ENCODE results near the gene SSR3.
"Not testable (repeated sequence)": the region's sequence is repeated elsewhere in the genome, so short reads cannot be mapped to it uniquely, and the experiment has no call there.

The SSR3 gene

GRCh38 chr3:156554842-156555687 is at the start of gene SSR3:
TSS of gene SSR3 (minus strand) at chr3:156555117. CDS start at chr3:156555089, 28 bp downstream.
- DNase-seq (ENCODE audit: low read depth in 1 of 2, low spot score in 1 of 2) = peak; percentile 89 to 100
- no peak for TF ChIP-seq JUND (IDR thresholded peaks at IDR 0.05; ENCODE audit: low read depth)
- in situ Hi-C loops (cut with HindIII; ENCODE audit: low pct_unique_long_range_greater_than_20kb, low sequenced_read_pairs) = no loop called here

GRCh38 chr3:156604064-156604641 is 49.2 kb upstream of the SSR3 start:
- no peak for TF ChIP-seq JUND (IDR thresholded peaks at IDR 0.05; ENCODE audit: low read depth)
- in situ Hi-C loops (cut with HindIII; ENCODE audit: low pct_unique_long_range_greater_than_20kb, low sequenced_read_pairs) = no loop called here
- no peak for DNase-seq (ENCODE audit: low read depth in 1 of 2, low spot score in 1 of 2)

- DNase-seq (ENCODE audit: low read depth in 1 of 2, low spot score in 1 of 2) = no peak
- TF ChIP-seq JUND (IDR thresholded peaks at IDR 0.05; ENCODE audit: low read depth) = no peak
- in situ Hi-C loops (cut with HindIII; ENCODE audit: low pct_unique_long_range_greater_than_20kb, low sequenced_read_pairs) = no loop called here
Measured at GRCh38 chr3:156603379-156604017, 48.6 kb upstream of the SSR3 start.

GRCh38 chr3:156602424-156602823 is 47.5 kb upstream of the SSR3 start:
- TF ChIP-seq JUND (IDR thresholded peaks at IDR 0.05; ENCODE audit: low read depth) = no peak
- no peak for DNase-seq (ENCODE audit: low read depth in 1 of 2, low spot score in 1 of 2)
- in situ Hi-C loops (cut with HindIII; ENCODE audit: low pct_unique_long_range_greater_than_20kb, low sequenced_read_pairs) = no loop called here

GRCh38 chr3:156601497-156601896 is 46.6 kb upstream of the SSR3 start:
- no peak for DNase-seq (ENCODE audit: low read depth in 1 of 2, low spot score in 1 of 2)
- in situ Hi-C loops (cut with HindIII; ENCODE audit: low pct_unique_long_range_greater_than_20kb, low sequenced_read_pairs) = no loop called here
- TF ChIP-seq JUND (IDR thresholded peaks at IDR 0.05; ENCODE audit: low read depth) = no peak

- in situ Hi-C loops (cut with HindIII; ENCODE audit: low pct_unique_long_range_greater_than_20kb, low sequenced_read_pairs) = no loop called here
- no peak for TF ChIP-seq JUND (IDR thresholded peaks at IDR 0.05; ENCODE audit: low read depth)
- no peak for DNase-seq (ENCODE audit: low read depth in 1 of 2, low spot score in 1 of 2)
Measured at GRCh38 chr3:156600834-156601233, 45.9 kb upstream of the SSR3 start.

GRCh38 chr3:156599089-156599874 is 44.4 kb upstream of the SSR3 start:
- DNase-seq (ENCODE audit: low read depth in 1 of 2, low spot score in 1 of 2) = peak in 1 of 2 experiments; percentile 29
- in situ Hi-C loops (cut with HindIII; ENCODE audit: low pct_unique_long_range_greater_than_20kb, low sequenced_read_pairs) = no loop called here
- TF ChIP-seq JUND (IDR thresholded peaks at IDR 0.05; ENCODE audit: low read depth) = no peak

GRCh38 chr3:156598413-156598812 is 43.5 kb upstream of the SSR3 start:
- DNase-seq (ENCODE audit: low read depth in 1 of 2, low spot score in 1 of 2) = no peak
- no peak for TF ChIP-seq JUND (IDR thresholded peaks at IDR 0.05; ENCODE audit: low read depth)
- in situ Hi-C loops (cut with HindIII; ENCODE audit: low pct_unique_long_range_greater_than_20kb, low sequenced_read_pairs) = no loop called here

GRCh38 chr3:156594219-156594683 is 39.3 kb upstream of the SSR3 start:
- no peak for DNase-seq (ENCODE audit: low read depth in 1 of 2, low spot score in 1 of 2)
- TF ChIP-seq JUND (IDR thresholded peaks at IDR 0.05; ENCODE audit: low read depth) = no peak
- in situ Hi-C loops (cut with HindIII; ENCODE audit: low pct_unique_long_range_greater_than_20kb, low sequenced_read_pairs) = no loop called here

- in situ Hi-C loops (cut with HindIII; ENCODE audit: low pct_unique_long_range_greater_than_20kb, low sequenced_read_pairs) = no loop called here
- no peak for DNase-seq (ENCODE audit: low read depth in 1 of 2, low spot score in 1 of 2)
- TF ChIP-seq JUND (IDR thresholded peaks at IDR 0.05; ENCODE audit: low read depth) = no peak
Measured at GRCh38 chr3:156593814-156594213, 38.9 kb upstream of the SSR3 start.

- DNase-seq (ENCODE audit: low read depth in 1 of 2, low spot score in 1 of 2); in situ Hi-C loops (cut with HindIII; ENCODE audit: low pct_unique_long_range_greater_than_20kb, low sequenced_read_pairs): not testable (repeated sequence)
Measured at GRCh38 chr3:156589806-156590205, 34.9 kb upstream of the SSR3 start.

- in situ Hi-C loops (cut with HindIII; ENCODE audit: low pct_unique_long_range_greater_than_20kb, low sequenced_read_pairs) = no loop called here
- TF ChIP-seq JUND (IDR thresholded peaks at IDR 0.05; ENCODE audit: low read depth) = no peak
Measured at GRCh38 chr3:156587760-156588069, 32.8 kb upstream of the SSR3 start.

More at GRCh38 chr3:156587760-156588069, 32.8 kb upstream of the SSR3 start:
- DNase-seq (ENCODE audit: low read depth in 1 of 2, low spot score in 1 of 2) = no peak

All from T47D (cell line).